GM06990 (cell line): ENCODE measurements around the gene BMERB1.
"Not testable (repeated sequence)": the region's sequence is repeated elsewhere in the genome, so short reads cannot be mapped to it uniquely, and the experiment has no call there.

Source experiments
- DNase-seq: peaks from one replicate; pipeline ENCODE4 v3.0.0-alpha.2; 2011; ENCODE audit not compliant: insufficient read length; ENCODE audit errors: extremely low read depth
- H3K27me3 ChIP-seq: replicated peaks from 2 replicates; pipeline ENCODE4 v1.6.0; 2011; ENCODE audit warnings: low read length; ENCODE audit not compliant: control insufficient read depth, insufficient read depth
- H3K36me3 ChIP-seq: 2 replicates; pipeline ENCODE4 v1.5.1; 2011; ENCODE audit warnings: low read length; ENCODE audit not compliant: control insufficient read depth, insufficient read depth
- H3K4me3 ChIP-seq: replicated peaks from 2 replicates; pipeline ENCODE4 v1.5.1; 2011; ENCODE audit warnings: low read depth, mild to moderate bottlenecking, control low read depth, low read length
- TF ChIP-seq, protein P1 (sequence below): IDR thresholded peaks from 2 replicates; pipeline ENCODE4 v1.5.1; 2011; ENCODE audit warnings: low read length, control low read depth, mild to moderate bottlenecking, inconsistent platforms; ENCODE audit not compliant: insufficient read depth, poor library complexity, severe bottlenecking

BMERB1 gene

DNA sequence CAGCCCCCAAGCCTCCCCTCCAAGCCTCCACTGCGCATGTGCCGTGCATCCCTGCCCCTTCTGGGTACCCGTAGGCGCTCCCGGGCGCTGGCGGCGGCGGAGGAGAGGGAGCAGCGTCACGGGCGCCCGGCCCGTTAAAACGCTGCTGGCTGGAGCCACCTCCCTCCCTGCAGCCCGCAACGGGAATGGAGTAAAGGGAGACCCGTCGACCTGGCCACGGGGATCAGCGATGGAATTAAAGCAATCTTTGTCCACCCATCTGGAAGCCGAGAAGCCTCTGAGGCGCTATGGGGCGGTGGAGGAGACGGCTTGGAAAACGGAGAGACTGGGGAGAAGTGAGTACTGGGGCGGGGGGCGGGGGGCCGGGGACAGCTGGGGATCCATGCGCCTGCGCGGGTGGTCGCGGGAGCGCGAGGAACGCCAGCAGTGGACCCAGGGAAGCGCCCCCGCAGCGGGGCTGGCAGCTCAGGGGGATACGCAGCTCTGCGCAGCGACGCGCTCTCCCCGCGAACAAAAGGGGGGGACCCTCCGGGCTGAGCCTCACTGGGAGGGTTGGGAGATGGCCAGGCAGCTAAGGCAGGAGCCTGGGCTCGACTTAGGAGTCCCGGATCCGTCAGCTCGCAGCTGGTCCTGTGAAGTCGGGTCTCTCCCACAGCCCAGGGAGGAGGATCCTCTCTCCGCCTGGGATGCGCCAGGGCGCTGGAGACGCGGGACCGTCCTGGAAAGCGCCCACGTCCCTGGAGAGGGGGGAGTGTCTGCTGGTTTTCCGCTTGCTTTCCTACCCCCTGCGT, at the start of gene BMERB1:
Gene BMERB1 (plus strand): TSS at position 164 of the 791 bp plus-strand sequence. CDS start 66 bp downstream, at position 230.
- DNase-seq = peak; percentile 6
- peak within 1 kb of the TSS; percentile 63 for H3K4me3 ChIP-seq
- TF ChIP-seq, protein P1, sequence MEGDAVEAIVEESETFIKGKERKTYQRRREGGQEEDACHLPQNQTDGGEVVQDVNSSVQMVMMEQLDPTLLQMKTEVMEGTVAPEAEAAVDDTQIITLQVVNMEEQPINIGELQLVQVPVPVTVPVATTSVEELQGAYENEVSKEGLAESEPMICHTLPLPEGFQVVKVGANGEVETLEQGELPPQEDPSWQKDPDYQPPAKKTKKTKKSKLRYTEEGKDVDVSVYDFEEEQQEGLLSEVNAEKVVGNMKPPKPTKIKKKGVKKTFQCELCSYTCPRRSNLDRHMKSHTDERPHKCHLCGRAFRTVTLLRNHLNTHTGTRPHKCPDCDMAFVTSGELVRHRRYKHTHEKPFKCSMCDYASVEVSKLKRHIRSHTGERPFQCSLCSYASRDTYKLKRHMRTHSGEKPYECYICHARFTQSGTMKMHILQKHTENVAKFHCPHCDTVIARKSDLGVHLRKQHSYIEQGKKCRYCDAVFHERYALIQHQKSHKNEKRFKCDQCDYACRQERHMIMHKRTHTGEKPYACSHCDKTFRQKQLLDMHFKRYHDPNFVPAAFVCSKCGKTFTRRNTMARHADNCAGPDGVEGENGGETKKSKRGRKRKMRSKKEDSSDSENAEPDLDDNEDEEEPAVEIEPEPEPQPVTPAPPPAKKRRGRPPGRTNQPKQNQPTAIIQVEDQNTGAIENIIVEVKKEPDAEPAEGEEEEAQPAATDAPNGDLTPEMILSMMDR = no peak
- no peaks in the 10 kb centered on the region for H3K36me3 ChIP-seq
- H3K27me3 ChIP-seq = no peaks in the 10 kb centered on the region; the same call in 1 of the 2 replicates

DNA sequence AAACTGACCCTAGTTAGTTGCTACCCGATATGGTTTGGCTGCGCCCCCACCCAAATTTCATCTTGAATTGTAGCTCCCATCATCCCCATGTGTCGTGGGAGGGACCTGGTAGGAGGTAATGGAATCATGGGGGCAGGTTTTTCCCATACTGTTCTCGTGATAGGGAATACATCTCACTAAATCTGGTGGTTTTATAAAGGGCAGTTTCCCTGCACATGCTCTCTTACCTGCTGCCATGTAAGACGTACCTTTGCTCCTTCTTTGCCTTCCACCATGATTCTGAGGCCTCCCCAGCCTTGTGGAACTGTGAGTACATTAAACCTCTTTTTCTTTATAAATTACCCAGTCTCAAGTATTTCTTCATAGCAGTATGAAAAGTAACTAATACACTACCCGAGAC, 46.3 kb upstream of the BMERB1 start:
- H3K36me3 ChIP-seq = not testable (repeated sequence)

DNA sequence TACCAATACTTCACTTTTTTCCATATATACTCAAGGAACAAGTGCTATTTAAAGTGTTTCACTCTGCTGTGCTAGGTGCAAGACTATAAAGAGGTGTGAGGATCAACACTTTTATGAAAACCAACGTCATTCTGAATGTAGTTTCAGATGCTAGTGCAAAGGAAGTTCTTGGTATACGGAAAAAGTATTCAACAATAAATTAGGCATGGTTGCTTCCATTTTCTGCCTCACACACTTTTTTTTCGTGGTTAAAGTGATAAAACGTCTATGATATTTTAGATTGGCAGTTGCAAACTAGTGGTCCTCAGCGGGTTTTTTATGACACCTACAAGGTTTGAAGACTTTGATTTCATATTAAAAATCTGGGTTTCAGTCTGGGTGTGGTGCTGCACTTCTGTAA, 44.5 kb upstream of the BMERB1 start:
- not testable (repeated sequence) for H3K27me3 ChIP-seq, DNase-seq, H3K4me3 ChIP-seq, H3K36me3 ChIP-seq

More for the DNA sequence above, 46.3 kb upstream of the BMERB1 start:
- not testable (repeated sequence) for DNase-seq, H3K4me3 ChIP-seq, H3K27me3 ChIP-seq

DNA sequence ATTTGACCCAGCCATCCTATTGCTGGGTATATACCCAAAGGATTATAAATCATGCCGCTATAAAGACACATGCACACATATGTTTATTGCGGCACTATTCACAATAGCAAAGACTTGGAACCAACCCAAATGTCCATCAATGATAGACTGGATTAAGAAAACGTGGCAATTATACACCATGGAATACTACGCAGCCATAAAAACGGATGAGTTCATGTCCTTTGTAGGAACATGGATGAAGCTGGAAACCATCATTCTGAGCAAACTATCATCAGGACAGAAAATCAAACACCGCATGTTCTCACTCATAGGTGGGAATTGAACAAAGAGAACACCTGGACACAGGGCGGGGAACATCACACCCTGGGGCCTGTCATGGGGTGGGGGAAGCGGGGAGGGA, 41.4 kb upstream of the BMERB1 start:
- H3K36me3 ChIP-seq, H3K27me3 ChIP-seq, H3K4me3 ChIP-seq, DNase-seq: not testable (repeated sequence)

DNA sequence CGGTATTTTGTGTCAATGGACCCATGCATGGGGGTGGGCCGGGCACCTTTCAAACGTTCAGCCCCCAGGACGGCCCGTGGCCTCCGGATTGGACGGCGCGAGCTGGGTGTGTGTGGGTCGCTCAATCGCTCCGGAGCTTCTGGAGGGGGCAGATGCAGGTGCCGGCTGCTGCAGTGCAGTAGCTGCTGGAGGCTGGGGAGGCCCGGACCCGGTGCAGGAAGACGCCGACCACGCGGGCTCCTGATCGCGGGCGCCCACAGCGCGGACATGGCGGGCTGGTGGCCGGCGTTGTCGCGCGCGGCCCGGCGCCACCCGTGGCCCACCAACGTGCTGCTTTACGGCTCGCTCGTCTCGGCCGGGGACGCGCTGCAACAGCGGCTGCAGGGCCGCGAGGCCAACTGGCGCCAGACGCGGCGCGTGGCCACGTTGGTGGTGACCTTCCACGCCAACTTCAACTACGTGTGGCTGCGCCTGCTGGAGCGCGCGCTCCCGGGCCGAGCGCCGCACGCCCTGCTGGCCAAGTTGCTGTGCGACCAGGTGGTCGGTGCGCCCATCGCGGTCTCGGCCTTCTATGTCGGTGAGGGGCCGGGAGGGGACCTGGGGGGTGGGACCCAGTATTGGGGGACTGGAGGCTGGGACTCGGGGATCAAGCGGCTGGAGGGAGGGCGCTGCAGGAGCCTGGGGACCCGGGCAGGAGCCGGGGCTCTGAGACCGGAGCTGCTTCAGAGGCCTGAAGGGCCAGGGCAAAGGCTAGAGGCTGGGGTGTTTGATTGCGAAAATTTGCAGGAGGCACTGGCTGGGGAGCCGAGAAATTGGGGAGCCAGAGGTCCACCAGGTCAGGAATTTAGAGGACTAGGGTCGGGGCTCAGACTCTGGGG, 38.5 kb upstream of the BMERB1 start, which contains the start of gene MPV17L:
Gene MPV17L (plus strand): TSS at position 124 of the 878 bp plus-strand sequence. CDS start 144 bp downstream, at position 268.
- H3K36me3 ChIP-seq, H3K4me3 ChIP-seq, H3K27me3 ChIP-seq: not testable (repeated sequence)
- peak; percentile 6 for DNase-seq

DNA sequence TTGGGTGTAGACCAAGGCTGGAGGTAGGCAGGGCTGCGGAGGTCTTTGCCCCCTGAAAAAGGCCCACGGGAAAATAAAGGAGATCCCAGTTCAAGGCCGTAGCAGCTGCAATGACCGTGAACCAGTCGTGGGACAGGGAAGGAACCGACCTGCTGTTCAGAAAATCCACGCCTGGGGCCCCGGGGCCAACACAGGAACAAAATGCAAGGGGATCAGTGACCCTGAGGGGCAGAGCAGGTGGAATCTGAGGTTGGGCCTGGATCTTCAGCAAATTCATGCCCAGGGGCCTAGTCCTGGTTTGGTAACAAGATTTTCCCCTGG, 37.9 kb upstream of the BMERB1 start:
- not testable (repeated sequence) for H3K36me3 ChIP-seq, H3K27me3 ChIP-seq, DNase-seq, H3K4me3 ChIP-seq

DNA sequence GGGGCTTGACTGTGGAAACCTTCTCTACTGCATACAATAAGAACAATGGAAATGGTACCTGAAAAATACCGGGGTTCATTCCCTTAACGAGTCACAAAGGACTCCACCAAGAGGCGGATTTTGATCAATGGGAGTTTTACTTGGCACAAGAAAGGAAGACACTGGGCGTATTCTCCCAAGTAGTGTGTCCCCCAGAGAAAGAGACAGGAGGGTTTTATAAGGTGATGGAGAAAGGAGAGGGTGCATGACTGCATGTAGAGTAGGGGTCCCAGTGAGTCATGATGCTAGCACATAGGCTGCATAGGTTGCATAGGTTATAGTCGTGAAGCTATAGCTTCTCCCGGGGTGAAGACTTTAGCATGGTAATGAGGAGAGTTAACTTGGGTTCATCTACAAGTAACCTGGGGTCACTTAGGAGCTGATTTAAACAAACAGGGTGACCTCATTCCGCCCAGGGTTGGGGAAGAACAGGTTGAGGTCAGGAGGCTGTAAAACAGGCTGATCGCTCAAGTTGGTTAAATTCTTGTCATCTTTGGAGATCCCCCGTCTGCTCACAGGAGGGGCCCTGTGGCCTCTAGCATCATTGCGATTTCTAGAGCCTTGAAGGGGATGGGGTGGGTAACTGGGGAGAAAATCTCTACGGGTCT, 37.3 kb upstream of the BMERB1 start:
- no peaks in the 10 kb centered on the region for H3K36me3 ChIP-seq
- no peak overlapping the region for H3K4me3 ChIP-seq
- TF ChIP-seq, protein P1 = no peak

More for the DNA sequence above, 37.3 kb upstream of the BMERB1 start:
- DNase-seq = no peak
- H3K27me3 ChIP-seq = no peaks in the 10 kb centered on the region
